Measurements from ENCODE around the gene GRK5. TPM values are rescaled to one million over a fixed set of nuclear protein-coding genes. Genes with fewer than 3 reads are reported as not detected.

The GRK5 gene
- total RNA-seq, 1 experiment from 2014 or later = 4.8 TPM

DNA sequence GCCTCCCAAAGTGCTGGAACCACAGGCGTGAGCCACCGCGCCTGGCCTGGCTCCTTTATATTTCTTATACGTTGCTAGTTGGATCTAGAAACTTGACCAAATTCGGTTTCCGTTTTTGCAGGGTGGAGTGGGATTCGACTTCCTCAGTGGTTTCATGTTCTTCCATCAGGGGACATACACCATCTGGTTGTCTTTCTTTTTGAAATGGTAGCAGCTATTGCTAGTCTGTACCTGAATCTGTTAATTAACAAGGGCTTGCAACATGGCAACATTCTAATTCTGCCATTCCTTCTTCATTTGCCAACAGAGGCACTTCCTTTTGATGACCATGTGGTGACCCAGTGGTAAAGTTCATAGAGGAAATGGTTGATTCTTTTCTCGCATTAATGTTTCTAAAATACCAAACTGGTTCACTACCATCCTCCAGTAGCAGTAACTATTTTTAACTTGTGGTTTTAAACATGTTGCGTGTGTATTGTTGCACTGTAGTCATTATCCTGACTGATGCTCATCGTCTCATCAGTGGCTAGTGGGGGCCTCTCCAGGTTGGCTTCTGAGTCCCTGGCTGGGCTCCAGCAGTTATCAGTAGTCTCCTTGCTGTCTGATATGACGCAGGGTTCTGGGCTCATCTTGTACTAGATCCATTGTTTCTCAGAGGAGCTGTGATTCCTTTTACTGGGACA lies 175.9 kb downstream of the GRK5 start:
- no peak for DNase-seq (ENCODE audit: low read depth, low spot score)
- in situ Hi-C loops (cut with HindIII; ENCODE audit: low pct_unique_long_range_greater_than_20kb, low sequenced_read_pairs) = no loop called here

DNA sequence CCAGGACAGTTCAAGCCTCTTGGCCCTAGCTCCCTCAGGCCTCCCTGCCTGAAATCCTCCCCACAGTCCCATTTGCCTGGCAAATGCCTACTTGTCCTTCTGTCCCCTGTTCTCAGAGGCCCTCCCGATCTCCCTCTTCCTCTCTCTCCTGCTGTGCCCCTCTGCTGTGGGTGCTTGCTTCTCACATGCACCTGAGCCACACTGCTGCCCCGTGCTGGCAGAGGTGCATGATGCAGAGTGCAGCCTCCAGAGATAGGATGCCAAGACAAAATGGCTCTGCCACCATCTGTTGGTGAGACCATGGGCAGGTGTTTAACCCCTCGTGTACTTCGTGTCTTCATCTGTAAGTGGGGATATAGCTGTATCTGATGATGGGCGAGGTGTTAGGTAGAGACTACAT lies 176.8 kb downstream of the GRK5 start:
- in situ Hi-C loops (cut with HindIII; ENCODE audit: low pct_unique_long_range_greater_than_20kb, low sequenced_read_pairs) = no loop called here
- DNase-seq (ENCODE audit: low read depth, low spot score) = no peak

DNA sequence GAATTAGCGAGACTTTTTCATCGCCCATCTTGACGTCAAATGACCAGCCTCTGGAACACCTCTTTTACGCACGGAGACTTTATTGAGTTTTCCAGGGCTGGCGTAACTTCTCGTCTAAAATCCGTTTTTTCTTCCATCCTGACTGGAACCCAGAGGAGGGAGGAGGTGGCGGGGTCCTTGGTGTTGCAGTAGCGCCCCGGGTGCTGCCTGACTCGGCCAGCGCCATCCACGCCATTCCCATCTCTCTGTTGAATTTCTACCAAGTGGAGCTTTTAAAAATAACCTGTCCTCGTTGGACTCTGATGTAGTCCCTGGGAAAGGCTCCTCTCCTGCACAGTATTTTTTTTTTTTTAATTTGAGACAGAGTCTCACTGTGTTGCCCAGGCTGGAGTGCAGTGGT lies 179.3 kb downstream of the GRK5 start:
- in situ Hi-C loops (cut with HindIII; ENCODE audit: low pct_unique_long_range_greater_than_20kb, low sequenced_read_pairs) = no loop called here
- no peak for DNase-seq (ENCODE audit: low read depth, low spot score)

DNA sequence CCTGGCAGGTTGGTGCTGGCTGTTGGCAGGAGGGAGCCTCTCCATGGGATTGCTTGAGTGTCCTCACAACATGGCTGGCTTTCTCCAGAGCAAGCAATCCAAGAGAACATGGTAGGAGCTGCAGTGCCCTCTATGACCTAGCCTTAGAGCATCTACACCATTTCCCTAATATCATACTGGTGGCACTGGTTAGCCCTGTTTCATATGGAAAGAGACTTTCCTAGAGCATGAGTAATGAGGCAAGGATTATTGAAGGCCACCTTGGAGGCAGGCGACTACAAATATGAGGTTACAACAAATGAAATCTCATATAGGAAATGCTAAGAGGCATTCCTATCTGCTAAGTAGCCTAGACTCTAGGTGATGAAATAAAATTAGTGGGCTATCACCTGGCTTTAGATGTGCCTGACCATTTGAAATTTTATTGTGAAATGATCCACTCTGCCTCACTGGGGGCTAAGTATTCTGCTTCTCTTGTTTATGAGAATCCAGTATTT lies 181.5 kb downstream of the GRK5 start:
- DNase-seq (ENCODE audit: low read depth, low spot score) = no peak
- in situ Hi-C loops (cut with HindIII; ENCODE audit: low pct_unique_long_range_greater_than_20kb, low sequenced_read_pairs) = no loop called here

DNA sequence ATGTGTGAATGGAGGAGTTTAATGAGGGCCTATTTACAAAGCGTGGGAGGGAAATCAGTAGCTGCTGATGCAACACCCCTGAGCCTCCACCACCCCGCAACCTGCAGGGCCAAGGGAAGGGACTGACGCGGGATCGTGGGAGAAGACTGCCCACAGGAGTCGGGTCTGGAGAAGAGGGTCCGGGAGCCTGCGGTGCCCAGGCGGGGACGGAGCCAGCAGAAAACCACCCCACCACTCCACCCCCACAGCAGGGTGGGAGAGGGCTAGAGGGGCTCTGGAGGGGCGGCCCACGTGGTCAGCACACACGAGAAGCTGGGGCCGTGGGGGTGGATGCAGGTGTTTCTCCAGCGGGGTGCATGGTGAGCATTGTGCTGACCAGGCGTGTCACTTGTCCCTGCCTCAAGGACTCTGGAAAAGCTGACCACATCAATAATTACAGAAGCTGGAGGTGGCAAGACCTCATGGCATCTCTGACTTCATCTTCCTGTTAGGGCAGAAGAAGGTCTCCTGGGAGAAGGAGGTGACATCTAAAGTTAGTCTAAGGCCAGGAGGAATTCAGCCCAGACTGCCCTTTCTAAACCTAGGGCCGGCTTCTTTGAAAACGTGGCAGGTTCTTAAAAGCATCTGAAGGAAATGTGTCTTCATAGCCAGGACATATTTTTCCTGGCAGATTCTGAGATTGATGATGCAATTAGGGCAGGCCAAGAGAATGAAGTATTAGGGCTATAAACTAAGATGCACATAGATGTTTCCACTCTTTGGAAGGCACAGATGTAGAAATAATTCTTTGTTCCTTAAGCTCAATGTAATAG lies 184.3 kb downstream of the GRK5 start:
- in situ Hi-C loops (cut with HindIII; ENCODE audit: low pct_unique_long_range_greater_than_20kb, low sequenced_read_pairs) = no loop called here
- DNase-seq (ENCODE audit: low read depth, low spot score) = no peak

DNA sequence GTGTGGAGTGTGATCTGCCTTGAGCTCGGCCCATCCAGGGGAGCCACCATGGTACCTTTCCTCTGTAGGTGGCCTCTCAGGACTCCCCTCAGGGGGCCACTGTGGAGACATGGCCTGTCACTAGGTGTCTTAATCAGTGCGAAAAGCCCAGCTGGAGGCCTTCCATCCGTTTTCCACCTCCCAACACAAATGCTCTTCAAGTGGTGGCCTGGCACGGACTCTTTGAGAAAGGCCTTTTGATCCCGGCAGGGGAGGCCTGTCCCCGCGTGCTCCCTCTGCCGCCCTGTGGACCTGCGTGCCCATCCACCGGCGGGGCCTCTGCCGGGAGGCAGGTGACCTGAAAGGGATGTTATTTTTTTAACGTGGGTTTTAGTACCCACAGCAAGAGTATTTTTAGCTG lies 185.6 kb downstream of the GRK5 start:
- in situ Hi-C loops (cut with HindIII; ENCODE audit: low pct_unique_long_range_greater_than_20kb, low sequenced_read_pairs) = no loop called here
- DNase-seq (ENCODE audit: low read depth, low spot score) = no peak

DNA sequence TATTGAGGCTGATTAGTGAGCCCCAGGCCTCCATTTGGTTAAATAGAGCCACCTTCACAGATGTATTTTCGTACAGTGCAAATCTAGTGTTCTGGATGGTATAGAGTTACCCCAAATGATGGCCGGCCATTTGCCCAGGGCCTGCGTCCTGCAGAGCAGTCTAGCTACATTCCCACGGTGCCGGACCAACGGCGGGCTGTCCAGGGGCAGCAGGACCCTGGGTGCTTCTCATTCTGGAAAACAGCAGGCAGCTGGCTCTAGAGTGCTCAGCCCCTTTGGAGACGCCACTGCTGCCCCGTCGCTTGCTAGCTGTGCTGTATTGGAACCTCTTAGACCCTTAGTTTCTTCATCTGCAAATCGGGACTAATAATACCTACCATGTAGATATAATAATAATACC lies 186.1 kb downstream of the GRK5 start:
- in situ Hi-C loops (cut with HindIII; ENCODE audit: low pct_unique_long_range_greater_than_20kb, low sequenced_read_pairs) = no loop called here
- no peak for DNase-seq (ENCODE audit: low read depth, low spot score)

DNA sequence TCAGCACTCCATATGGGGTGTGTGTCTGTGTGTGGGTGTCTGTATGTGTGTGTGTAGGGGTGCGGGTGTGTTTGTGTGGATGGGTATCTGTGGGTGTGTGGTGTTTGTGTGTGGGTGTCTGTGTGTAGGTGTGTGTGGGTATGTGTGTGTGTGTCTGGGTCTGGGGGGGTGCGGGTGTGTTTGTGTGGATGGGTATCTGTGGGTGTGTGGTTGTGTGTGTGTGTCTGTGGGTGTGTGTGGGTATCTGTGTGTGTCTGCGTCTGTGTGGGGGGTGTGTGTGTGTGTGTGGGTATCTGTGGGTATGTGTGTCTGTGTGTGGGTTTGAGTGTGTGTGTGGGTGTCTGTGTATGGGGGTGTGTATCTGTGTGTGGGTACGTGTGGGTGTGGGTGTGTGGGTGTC lies 186.5 kb downstream of the GRK5 start:
- DNase-seq (ENCODE audit: low read depth, low spot score) = no peak
- in situ Hi-C loops (cut with HindIII; ENCODE audit: low pct_unique_long_range_greater_than_20kb, low sequenced_read_pairs) = no loop called here

DNA sequence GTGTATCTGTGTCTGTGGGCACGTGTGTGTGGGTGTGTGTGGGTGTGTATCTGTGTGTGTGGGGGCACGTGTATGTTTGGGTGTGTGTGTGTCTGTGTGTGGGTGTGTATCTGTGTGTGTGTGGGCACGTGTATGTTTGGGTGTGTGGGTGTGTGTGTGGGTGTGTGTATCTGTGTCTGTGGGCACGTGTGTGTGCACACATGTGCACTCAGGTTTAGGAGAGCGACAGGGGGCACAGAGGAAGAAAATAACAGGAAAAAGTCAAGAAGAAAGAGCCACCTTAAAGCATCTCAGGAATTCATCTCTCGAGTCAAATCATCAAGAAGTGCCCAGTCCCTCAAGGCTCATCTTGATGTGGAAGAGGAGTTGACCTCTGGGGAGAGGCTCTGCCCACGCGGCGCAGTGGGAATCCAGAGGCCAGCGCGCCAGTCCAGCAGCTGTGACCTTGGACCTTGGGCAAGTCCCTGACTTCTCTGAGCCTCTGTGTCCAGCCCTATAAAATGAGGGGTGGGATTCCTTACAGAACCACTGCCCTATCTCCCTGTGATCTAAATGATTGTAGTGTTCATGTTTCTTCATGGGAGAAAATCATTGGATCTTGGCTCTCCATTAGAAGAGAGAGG lies 187.4 kb downstream of the GRK5 start:
- in situ Hi-C loops (cut with HindIII; ENCODE audit: low pct_unique_long_range_greater_than_20kb, low sequenced_read_pairs) = no loop called here
- DNase-seq (ENCODE audit: low read depth, low spot score) = no peak

DNA sequence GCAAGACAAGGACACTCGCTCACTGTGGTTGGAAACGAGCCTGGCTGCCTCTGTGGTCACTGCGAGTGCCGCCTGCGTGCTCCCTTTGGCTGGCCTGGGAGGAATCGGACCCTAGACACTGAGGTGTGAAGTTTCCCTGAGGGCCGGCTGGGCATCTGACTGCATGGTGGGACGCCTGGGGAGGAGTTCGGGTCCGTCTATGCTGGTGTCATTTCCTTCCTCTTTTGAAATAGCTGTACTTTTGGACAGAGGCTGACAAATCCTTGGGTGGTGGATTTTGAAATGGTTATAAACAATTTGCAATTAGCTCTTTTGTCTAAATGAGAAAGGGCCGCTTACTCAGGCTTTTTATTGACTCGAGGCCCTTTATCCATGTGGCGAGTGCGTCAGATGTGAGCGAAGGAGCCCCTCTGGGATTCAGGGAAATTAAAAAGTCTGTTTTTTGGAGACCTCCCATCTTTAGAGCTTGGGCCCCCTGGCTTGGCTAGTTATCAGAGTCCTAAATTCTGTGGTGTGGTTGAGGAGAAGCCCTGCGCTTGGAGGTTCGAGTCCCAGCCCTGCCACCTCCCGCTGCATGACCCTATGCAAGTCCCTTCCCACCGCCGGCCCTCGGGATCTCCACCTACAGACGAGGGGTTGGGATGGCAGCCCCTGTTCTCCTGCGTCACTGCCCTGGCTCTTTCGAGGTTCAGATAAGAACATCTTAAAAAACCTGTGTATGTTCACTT lies 188.1 kb downstream of the GRK5 start:
- no peak for DNase-seq (ENCODE audit: low read depth, low spot score)
- in situ Hi-C loops (cut with HindIII; ENCODE audit: low pct_unique_long_range_greater_than_20kb, low sequenced_read_pairs) = no loop called here

DNA sequence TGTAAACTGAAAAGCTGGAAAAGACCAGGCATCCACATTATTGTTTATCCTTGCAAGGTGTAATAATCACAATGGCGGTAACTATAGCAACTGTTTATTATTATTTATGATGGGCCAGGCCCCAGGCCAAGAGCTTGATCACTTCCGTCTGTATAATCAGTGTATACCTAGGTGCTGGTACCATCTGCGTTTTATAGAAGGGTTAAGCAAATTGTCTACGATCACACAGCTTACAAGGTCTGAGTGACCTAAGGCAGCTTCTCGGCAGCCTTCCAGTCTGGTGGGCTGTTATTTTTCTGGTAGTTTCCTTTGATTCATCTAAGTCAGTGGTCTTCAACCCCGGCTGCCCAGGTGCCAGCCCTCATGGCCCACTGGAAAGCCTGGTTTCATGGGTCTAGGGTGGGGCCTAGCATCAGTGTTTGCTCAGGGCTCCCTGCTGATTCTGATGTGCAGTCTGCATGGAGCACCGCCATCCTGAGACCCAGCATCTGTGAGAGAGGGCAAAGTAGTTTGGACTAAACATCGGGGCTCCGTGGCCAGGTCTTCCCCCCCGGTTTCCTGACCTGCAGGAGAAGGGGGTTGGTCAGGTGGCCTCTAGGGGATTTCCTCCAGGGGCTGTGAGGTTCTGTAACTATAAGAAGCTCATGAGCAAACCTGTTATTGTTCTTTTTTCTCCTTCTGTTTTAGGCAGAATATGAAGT lies 188.8 kb downstream of the GRK5 start:
- no peak for DNase-seq (ENCODE audit: low read depth, low spot score)
- in situ Hi-C loops (cut with HindIII; ENCODE audit: low pct_unique_long_range_greater_than_20kb, low sequenced_read_pairs) = no loop called here

DNA sequence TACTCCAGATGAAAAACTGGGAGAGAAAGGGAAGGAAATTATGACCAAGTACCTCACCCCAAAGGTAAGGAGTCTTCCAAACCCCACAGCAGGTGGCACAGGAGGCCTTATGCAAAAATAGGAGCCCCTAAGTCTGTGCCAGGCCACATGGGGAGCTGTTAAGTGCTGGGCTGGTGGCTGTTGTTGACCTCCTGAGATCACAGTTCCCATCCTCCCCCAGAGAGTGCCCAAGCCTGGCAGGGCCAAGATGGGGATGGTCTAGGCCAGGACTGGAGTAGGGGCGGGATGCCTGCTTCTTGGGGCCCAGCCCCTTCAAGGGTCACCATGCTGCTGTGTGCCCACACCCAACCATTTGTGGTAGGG lies 189.3 kb downstream of the GRK5 start:
- DNase-seq (ENCODE audit: low read depth, low spot score) = no peak
- in situ Hi-C loops (cut with HindIII; ENCODE audit: low pct_unique_long_range_greater_than_20kb, low sequenced_read_pairs) = no loop called here

DNA sequence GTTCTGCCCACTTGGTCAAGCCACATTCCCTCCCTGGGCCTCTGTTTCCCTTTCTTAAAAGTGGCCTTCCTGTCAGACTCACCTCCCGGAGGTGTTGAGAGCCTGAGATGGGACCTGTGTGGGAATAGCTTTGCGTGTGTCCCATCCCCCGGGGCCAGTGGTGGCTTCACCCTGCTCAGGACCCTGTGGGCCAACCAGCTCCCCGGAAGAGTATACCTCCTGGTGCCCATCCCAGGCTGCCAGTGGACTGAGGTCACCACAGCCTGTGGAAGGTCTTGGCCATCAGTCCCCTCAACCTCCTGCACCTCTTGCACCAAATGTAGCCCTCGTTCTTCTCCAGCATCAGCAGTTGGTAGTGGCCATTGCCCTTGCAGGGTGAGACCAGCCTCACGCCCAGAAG lies 190.0 kb downstream of the GRK5 start:
- in situ Hi-C loops (cut with HindIII; ENCODE audit: low pct_unique_long_range_greater_than_20kb, low sequenced_read_pairs) = no loop called here
- DNase-seq (ENCODE audit: low read depth, low spot score) = no peak

DNA sequence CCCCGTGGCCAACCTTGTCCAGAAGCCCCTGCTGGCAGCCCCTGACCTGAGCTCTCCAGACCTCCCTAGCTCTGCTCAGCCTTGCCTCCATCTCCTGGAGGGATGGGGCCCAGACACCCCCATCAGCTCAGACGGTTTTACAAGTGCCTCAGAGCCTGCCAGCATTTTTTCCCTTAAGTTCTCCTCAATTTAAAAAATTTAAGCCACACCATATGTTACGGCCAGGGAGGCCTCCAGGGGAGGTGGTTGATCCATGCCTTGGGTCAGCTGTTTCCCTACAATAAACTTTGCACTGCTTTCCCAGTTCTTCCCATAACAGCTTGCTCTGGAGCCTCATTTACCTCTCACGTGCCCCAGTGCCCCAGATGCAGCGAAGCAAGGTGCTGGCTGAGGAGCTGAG lies 191.6 kb downstream of the GRK5 start:
- DNase-seq (ENCODE audit: low read depth, low spot score) = no peak
- in situ Hi-C loops (cut with HindIII; ENCODE audit: low pct_unique_long_range_greater_than_20kb, low sequenced_read_pairs) = no loop called here

DNA sequence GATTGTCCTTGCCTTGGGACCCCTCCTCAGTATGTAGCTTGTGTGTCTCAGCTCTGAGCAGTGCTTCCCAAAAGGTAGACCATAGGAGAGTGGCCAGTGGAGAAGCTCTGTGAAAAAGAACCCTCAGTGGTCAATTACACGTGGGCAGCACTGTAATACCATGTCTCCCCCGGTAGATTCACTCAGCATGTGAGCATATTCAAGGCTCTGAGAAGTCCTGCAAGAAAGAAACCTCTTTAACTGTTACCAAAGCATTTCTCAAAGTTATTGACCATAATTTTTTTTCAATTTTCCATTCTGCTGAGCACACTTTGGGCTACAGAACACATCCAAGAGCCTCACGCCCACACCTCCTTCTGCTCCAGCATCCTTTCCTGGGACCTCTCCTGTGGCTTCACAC lies 192.1 kb downstream of the GRK5 start:
- in situ Hi-C loops (cut with HindIII; ENCODE audit: low pct_unique_long_range_greater_than_20kb, low sequenced_read_pairs) = no loop called here

DNA sequence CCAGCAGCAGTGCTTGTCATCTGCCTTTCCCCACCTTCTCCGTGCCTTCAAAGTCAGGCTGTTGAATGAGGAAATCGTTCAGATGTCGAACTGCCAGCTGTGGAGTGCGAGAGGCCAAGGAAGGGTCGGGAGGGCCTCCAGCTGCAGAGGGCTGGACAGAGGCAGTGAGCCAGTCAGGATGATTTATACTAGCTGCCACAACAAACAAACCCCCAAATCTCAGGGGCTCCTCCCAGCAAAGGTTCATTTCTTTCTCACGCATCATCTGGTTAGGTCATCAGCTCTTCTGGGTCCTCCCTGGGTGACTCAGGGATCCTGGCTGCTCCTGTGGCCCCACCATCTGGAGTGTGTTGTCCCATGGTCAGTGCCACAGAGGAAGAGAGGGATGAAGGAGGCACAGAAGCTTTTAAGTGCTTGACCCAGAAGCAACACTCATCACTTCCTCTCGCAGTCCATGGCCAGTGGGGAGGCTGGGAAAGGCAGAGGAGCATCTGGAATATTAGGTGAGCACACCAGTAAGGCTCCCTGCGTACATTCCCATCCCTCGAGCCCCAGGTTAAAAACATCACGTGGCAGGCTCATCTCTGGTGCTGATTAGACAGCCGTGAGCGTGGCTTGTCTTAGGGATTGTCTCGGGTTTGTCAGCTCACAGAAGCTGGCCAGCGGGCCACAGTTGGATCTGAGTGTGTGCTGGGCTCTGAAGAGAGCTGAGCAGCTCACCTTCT lies 194.5 kb downstream of the GRK5 start:
- in situ Hi-C loops (cut with HindIII; ENCODE audit: low pct_unique_long_range_greater_than_20kb, low sequenced_read_pairs) = no loop called here
- DNase-seq (ENCODE audit: low read depth, low spot score) = no peak

More for the DNA sequence above, 192.1 kb downstream of the GRK5 start:
- DNase-seq (ENCODE audit: low read depth, low spot score) = no peak

DNA sequence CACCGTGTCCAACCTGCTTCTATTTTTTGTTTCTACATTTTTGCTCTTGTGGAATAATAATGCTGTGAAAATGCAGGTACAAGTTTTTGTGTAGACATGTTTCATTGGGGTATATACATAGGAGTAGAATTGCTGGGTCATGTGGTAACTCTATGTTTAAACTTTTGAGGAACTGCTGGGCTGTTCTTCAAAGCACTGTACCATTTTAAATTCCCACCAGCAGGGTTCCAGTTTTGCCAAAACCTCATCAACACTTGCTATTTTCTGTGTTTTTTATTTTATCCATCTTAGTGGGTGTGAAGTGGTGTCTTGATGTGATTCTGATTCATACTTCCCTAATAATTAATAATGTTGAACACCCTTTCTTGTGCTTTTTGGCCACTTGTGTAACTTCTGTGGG lies 196.6 kb downstream of the GRK5 start:
- no peak for DNase-seq (ENCODE audit: low read depth, low spot score)
- in situ Hi-C loops (cut with HindIII; ENCODE audit: low pct_unique_long_range_greater_than_20kb, low sequenced_read_pairs) = no loop called here

Data from SK-MEL-5 (cell line).